Measurements from ENCODE around the gene EFHC2.

DNA sequence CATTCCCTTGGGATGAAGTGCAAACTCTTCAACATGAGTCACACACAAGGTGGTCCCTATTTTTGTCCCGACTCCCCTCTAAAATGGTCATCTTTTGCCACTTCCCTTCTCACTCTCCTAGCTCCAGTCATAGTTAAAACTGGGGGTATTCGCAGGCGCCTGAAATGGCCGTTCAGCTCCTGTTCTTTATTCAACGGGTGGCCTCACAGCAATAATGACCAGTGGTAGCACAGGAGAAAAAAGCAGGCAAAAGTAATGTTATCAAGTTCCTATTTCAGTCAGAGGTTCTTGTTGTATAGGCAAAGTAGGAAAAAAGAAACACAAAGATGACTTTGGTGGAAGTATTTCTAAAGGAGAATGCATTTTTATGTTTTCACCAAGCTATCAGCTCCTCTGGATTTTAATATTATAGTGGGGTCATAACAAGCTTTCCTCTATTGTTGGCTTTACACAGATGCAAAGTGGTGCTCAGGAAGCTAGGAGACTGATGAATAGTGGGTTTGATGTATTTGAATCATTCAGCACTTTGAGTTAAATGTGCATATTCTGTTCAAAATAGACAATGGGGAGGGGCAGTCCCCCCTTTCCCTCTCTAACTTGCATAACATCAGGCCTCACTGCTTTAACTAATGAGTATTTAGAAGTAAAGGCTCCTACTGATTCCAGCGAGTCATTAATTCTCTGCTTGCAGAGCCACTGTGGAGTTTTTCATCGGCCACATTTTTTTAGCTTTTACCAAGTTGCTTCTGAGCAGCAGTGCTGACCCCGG lies 199.1 kb downstream of the EFHC2 start:
- TF ChIP-seq, protein P1, sequence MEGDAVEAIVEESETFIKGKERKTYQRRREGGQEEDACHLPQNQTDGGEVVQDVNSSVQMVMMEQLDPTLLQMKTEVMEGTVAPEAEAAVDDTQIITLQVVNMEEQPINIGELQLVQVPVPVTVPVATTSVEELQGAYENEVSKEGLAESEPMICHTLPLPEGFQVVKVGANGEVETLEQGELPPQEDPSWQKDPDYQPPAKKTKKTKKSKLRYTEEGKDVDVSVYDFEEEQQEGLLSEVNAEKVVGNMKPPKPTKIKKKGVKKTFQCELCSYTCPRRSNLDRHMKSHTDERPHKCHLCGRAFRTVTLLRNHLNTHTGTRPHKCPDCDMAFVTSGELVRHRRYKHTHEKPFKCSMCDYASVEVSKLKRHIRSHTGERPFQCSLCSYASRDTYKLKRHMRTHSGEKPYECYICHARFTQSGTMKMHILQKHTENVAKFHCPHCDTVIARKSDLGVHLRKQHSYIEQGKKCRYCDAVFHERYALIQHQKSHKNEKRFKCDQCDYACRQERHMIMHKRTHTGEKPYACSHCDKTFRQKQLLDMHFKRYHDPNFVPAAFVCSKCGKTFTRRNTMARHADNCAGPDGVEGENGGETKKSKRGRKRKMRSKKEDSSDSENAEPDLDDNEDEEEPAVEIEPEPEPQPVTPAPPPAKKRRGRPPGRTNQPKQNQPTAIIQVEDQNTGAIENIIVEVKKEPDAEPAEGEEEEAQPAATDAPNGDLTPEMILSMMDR (IDR thresholded peaks at IDR 0.05) = no peak
- TF ChIP-seq POLR2A (IDR thresholded peaks at IDR 0.05) (no peak), EP300 (IDR thresholded peaks at IDR 0.05) (no peak), POLR2AphosphoS5 (IDR thresholded peaks at IDR 0.05) (no peak)

All from suprapubic skin (tissue), 4 donors.